WI38 (cell line): ENCODE data around the gene VPS4B.

Experiments
- H3K4me3 ChIP-seq: 2 replicates; pipeline ENCODE4 v1.5.1; 2011; ENCODE audit warnings: low read depth, mild to moderate bottlenecking, control low read depth, low read length
- TF ChIP-seq, protein P1 (sequence below): IDR thresholded peaks from 2 replicates; pipeline ENCODE4 v1.5.1; 2012; ENCODE audit warnings: low read depth, mild to moderate bottlenecking, control low read depth, low read length

Gene VPS4B

GRCh38 chr18:63409301-63409700 is 13.0 kb downstream of the VPS4B start:
- H3K4me3 ChIP-seq = no peak overlapping the region

GRCh38 chr18:63407734-63408133 is 14.5 kb downstream of the VPS4B start:
- TF ChIP-seq, protein P1, sequence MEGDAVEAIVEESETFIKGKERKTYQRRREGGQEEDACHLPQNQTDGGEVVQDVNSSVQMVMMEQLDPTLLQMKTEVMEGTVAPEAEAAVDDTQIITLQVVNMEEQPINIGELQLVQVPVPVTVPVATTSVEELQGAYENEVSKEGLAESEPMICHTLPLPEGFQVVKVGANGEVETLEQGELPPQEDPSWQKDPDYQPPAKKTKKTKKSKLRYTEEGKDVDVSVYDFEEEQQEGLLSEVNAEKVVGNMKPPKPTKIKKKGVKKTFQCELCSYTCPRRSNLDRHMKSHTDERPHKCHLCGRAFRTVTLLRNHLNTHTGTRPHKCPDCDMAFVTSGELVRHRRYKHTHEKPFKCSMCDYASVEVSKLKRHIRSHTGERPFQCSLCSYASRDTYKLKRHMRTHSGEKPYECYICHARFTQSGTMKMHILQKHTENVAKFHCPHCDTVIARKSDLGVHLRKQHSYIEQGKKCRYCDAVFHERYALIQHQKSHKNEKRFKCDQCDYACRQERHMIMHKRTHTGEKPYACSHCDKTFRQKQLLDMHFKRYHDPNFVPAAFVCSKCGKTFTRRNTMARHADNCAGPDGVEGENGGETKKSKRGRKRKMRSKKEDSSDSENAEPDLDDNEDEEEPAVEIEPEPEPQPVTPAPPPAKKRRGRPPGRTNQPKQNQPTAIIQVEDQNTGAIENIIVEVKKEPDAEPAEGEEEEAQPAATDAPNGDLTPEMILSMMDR = no peak
- no peak overlapping the region for H3K4me3 ChIP-seq

More at GRCh38 chr18:63409301-63409700, 13.0 kb downstream of the VPS4B start:
- TF ChIP-seq, protein P1 = no peak

DNA sequence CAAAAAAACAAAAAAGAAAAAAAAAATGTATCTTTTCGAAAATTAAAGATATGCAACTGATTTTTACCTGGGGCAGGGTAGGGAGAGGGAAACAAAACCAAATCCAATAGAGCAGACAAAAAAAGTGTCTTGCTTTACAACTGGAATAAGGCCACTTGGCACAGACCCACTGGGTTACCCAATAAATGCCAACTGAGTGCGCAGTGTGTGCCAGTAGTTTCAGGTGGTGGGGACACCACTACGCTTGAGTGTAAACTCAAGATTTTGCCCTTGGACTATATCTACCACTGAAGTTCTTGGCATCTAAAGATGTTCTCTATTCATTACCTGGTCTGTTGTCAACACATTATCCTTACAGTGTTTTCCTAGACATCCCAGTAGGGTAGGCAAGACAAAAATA is 16.3 kb downstream of the VPS4B start:
- TF ChIP-seq, protein P1 = no peak
- H3K4me3 ChIP-seq = no peak overlapping the region

- H3K4me3 ChIP-seq = no peak overlapping the region
- TF ChIP-seq, protein P1 = no peak
These were observed 19.8 kb downstream of the VPS4B start for GRCh38 chr18:63402246-63403162.

GRCh38 chr18:63399300-63399699 is 23.0 kb downstream of the VPS4B start:
- no peak overlapping the region for H3K4me3 ChIP-seq
- TF ChIP-seq, protein P1 = no peak

- TF ChIP-seq, protein P1 = no peak
- no peak overlapping the region for H3K4me3 ChIP-seq
These were observed 24.9 kb downstream of the VPS4B start for GRCh38 chr18:63397349-63397748.

DNA sequence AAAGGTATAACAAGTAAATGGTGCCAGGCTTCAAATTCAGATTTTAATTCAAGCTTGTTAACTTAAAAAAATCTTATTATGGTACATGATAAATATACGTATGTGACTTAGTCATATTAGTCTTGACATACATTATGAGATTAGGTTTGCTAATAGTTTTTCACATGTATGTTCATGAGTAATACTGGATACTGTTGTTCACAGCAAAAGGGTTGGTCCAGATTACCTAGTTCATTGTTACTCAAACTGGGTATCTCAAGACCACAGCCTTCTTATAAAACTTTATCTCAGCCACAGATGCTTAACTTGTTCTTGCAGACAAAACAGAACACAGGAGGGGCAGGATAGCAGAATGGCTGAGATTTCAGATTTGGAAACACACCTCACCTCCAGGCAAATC is 26.8 kb downstream of the VPS4B start:
- H3K4me3 ChIP-seq = no peak overlapping the region
- TF ChIP-seq, protein P1 = no peak
